DLD1 (cell line): Measurements from ENCODE around the gene LTBP4.
"Not testable (repeated sequence)": the region's sequence is repeated elsewhere in the genome, so short reads cannot be mapped to it uniquely, and the experiment has no call there.

Experiments
- in situ Hi-C: cut with HindIII; loops from 2 replicates; pipeline ENCODE4 v1.10.0; 2017; ENCODE audit warnings: low sequenced_read_pairs

Gene LTBP4

GRCh38 chr19:40627486-40628279 lies 26.5 kb downstream of the LTBP4 start:
- in situ Hi-C loops, result no loop called here

GRCh38 chr19:40629346-40629745 lies 28.2 kb downstream of the LTBP4 start:
- in situ Hi-C loops, result no loop called here

- in situ Hi-C loops, result no loop called here
Observed at GRCh38 chr19:40630571-40631160, 29.5 kb downstream of the LTBP4 start.

DNA sequence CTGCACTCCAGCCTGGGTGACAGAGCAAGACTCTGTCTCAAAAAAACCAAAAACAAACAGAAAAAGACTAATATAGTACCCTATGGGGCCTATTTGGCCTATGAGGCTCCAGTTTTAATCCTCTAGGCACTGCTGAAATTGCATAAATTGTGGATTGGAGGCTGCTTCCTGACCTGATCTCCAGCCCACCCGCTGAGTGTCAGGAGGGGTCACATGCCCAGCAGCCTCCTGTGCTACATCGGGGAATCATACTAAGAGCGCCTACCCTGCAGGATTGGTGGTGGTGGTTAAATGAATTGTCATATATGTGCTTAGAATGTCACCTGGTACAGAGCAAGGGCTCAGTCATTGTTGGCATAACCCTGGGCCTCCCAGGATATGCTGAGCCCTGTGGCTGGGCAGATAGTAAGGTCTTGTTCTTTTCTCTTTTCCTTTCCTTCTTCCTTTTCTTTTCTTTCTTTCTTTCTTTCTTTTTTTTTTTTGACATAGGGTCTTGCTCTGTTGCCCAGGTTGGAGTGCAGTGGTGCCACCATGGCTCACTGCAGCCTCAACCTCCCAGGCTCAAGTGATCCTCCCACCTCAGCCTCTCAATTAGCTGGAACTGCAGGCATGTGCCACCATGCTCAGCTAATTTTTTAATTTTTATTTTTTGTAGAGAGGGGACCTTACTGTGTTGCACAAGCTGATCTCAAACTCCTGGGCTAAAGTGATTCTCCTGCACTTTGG lies 31.3 kb downstream of the LTBP4 start:
- in situ Hi-C loops, result no loop called here

GRCh38 chr19:40633207-40633606 lies 32.0 kb downstream of the LTBP4 start:
- in situ Hi-C loops, result no loop called here

- in situ Hi-C loops, result no loop called here
Observed at GRCh38 chr19:40638327-40638726, 37.2 kb downstream of the LTBP4 start.

GRCh38 chr19:40639638-40639982 lies 38.4 kb downstream of the LTBP4 start:
- in situ Hi-C loops, result no loop called here

DNA sequence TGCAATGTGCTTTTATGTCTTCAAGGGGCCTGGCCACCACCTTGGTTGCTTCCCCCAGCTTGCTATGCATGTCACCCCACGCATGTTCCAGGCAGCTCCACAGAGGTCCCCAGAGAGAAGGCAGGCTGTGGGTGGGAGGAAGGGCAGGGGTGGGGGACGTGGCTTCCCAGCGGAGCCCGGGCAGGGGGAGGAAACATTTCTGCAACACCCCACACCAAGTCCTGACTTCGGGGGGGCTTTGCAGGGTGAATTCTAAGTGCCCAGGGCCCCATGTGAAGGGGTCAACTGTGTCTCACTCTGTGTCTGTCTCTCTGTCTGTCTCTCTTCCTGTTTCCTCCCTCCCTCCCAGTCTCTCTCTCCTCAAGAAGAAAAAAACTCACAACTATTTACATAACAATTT lies 39.6 kb downstream of the LTBP4 start:
- in situ Hi-C loops, result no loop called here

DNA sequence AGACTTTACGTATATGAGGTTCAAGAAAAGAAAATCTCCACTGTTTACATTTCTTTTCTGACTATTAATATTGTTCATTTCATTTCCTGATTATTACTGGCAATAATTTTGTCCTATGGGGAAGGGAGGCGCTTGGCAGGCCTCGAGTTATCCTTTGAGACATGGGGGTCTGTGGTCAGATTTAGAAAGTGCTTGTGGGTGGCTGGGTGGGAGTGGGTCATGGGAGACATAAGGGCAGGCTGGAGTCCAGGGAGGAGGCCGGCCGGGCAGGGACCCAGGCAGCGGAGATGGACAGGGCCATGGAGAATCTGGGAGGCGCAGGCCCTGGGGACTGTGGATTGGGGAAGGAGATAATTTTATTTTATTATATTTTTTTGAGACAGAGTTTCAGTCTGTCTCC lies 40.1 kb downstream of the LTBP4 start:
- in situ Hi-C loops, result no loop called here

GRCh38 chr19:40642051-40642706 lies 41.0 kb downstream of the LTBP4 start:
- in situ Hi-C loops, result no loop called here

DNA sequence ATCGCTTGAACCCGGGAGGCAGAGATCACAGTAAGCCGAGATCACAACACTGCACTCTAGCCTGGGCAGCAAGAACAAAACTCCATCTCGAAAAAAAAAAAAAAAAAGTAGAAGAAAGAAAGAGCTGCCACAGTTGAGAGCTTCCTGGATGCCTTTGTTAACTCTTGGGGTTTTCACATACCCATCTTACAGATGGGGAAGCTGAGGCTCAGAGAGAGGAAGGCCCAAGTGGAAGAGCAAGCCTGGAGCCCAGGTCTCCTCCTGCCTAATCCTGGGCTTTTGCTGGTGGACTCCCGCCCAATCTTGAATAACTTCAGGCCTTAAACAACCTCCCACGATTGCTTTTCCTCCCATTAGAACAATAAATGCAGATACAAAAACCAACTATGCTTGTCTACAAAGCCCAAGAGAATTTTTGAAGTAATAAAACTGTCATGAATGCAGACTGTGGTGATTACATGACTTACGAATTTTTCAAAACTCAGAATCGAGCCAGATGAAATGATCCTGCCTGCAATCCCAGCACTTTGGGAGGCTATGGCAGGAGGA lies 41.7 kb downstream of the LTBP4 start:
- in situ Hi-C loops, result no loop called here

DNA sequence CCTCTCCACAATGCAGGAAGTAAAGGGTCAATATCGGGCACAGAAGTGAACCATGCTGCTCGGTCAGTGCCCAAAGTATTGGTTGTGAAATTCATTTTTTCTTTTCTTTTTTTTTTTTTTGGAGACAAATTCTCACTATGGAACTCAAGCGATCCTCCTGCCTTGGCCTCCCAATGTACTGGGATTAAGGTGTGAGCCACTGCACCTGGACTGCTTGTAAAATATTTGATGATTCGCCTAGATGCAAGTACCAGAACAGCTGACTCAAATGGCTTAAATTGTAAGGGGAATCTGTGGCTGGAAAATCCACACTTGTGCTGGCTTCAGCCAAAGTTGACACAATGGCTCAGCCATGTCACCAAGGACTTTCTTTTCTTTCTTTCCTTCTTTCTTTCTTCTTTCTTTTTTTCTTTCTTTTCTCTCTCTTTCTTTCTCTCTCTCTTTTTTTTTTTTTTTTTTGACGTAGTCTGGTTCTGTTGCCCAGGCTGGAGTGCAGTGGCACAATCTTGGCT lies 45.6 kb downstream of the LTBP4 start:
- in situ Hi-C loops, result no loop called here

DNA sequence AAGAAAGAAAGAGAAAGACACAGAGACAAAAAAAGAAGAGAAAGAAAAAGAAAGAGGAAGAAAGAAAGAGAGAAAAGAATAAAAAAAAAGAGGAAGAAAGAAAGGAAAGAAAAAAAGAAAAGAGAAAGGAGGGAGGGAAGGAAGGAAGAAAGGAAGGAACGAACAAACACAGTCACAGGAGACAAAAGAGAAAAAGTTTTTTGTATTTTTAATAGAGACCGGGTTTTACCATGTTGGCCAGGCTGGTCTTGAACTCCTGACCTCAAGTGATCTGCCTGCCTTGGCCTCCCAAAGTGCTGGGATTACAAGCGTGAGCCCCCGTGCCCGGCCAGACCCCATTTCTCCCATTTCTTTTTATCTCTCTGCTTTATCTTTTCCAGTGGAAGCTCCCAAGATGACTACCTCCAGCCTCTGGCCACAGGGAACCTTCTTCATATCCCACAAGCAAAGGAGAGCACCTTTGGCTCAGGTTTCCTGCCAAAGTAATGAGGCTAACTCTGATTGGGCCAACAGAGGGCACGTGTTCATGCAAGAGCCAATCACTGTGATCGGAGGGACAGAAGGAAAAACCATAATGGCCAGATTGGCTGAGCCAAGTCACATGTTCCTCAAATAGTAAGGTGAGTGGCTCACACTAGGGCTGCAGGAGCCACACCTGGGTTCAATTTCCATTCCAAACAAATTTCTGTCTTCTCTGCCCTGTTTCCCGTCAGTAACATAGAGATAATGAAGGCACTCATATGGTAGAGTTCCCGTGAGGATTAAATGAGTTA lies 48.9 kb downstream of the LTBP4 start:
- in situ Hi-C loops, result not testable (repeated sequence)

GRCh38 chr19:40650749-40651305 lies 49.7 kb downstream of the LTBP4 start:
- in situ Hi-C loops, result no loop called here

- in situ Hi-C loops, result not testable (repeated sequence)
Observed at GRCh38 chr19:40652303-40652702, 51.1 kb downstream of the LTBP4 start.

DNA sequence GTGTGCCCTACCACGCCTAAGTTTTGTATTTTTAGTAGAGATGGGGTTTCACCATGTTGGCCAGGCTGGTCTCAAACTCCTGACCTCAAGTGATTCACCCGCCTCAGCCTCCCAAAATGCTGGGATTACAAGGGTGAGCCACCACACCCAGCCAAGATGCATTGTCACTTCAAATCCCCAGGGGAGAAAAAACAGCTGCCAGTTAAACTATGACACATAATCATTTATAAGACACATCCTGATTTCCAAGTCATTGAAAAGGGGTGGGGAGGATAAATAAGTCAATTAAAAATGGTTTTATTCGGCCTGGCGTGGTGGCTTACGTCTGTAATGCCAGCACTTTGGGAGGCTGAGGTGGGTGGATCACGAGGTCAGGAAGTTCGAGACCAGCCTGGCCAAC lies 54.5 kb downstream of the LTBP4 start:
- in situ Hi-C loops, result not testable (repeated sequence)

GRCh38 chr19:40658031-40658430 lies 56.9 kb downstream of the LTBP4 start:
- in situ Hi-C loops, result no loop called here

GRCh38 chr19:40659116-40659515 lies 57.9 kb downstream of the LTBP4 start:
- in situ Hi-C loops, result no loop called here

DNA sequence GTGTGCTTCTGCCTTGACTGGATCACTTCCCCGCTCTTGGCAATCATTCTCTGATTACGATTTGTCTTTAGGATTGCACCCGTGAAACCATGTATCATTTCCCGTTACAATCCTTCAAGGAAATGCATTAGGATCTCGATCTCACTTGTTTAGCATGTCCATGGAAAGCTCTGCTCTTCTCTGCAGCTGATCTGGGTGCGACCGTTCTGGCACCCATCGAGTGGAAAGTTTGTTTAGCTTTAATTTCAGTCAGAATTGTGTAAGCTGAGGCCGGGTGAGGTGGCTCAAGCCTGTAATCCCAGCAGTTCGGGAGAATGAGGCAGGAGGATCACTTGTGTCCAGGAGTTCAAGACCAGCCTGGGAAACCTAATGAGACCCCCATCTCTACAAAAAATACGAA lies 58.4 kb downstream of the LTBP4 start:
- in situ Hi-C loops, result no loop called here

DNA sequence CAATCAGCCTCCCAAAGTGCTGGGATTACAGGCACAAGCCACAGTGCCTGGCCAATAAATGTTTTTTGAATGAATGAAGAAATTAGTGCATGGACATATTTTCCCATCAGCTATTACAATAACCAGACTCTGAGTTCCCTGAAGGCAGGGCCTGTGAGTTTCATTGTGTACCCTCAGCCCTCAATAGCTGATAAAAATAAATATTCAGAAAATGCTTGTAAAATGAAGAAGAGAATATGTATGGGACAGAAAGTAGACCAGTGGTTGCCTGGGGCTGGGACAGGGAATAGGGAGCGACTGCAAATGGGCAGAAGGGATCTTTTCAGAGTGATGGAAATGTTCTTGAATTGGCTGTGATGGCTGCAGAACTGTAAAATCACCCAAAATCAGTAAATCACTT lies 60.4 kb downstream of the LTBP4 start:
- in situ Hi-C loops, result no loop called here
